ENCODE data around the gene ANGPTL7. TPM values are rescaled to one million over a fixed set of nuclear protein-coding genes. Genes with fewer than 3 reads are reported as not detected.

ANGPTL7 gene
- total RNA-seq, 4 donors from 2014 or later = 0.33 to 4.6 (median 0.38) TPM

DNA sequence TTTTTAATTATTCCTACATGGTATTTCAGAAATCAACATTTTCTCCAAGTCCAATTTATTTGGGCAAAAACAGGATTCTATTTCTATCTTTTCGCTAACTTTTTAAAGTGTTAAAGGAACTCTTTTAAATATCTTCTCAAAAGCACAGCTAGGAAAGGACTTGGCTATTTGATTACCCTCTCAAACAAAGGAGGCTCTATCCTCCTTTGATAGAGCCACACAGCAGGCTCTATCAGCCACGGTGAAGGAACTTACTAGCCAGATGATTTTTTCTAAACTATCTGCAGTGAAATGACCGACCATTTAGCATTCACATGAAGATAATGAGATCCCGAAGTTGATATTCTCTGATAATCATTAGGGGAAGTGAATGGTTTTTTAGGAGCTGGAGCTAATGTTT, 9.1 kb downstream of the ANGPTL7 start:
- peaks cover 42 to 61% of the 10 kb centered on the region in 2 donors for H3K36me3 ChIP-seq
- WGBS, 2 donors = 83 to 87% methylated on average over 4 of the region's 4 CpGs
- H3K27ac ChIP-seq = no peak overlapping the region
- TF ChIP-seq POLR2A (IDR thresholded peaks at IDR 0.05) = no peak
- TF ChIP-seq, protein P1, sequence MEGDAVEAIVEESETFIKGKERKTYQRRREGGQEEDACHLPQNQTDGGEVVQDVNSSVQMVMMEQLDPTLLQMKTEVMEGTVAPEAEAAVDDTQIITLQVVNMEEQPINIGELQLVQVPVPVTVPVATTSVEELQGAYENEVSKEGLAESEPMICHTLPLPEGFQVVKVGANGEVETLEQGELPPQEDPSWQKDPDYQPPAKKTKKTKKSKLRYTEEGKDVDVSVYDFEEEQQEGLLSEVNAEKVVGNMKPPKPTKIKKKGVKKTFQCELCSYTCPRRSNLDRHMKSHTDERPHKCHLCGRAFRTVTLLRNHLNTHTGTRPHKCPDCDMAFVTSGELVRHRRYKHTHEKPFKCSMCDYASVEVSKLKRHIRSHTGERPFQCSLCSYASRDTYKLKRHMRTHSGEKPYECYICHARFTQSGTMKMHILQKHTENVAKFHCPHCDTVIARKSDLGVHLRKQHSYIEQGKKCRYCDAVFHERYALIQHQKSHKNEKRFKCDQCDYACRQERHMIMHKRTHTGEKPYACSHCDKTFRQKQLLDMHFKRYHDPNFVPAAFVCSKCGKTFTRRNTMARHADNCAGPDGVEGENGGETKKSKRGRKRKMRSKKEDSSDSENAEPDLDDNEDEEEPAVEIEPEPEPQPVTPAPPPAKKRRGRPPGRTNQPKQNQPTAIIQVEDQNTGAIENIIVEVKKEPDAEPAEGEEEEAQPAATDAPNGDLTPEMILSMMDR (IDR thresholded peaks at IDR 0.05) = no peak
- H3K4me1 ChIP-seq = no peaks in the 10 kb centered on the region
- no peaks in the 10 kb centered on the region for H3K27me3 ChIP-seq
- no peak for DNase-seq
- H3K9me3 ChIP-seq = no peaks in the 10 kb centered on the region
- intact Hi-C loops (cut with DNase I) = no loop called here
- H3K4me3 ChIP-seq (replicated peaks in 1 of 3) = no peak overlapping the region

- Histone ChIP-seq H3K27ac (no peak overlapping the region), H3K36me3 (peaks cover 43 to 63% of the 10 kb centered on the region in 2 donors), H3K27me3 (no peaks in the 10 kb centered on the region), H3K9me3 (no peaks in the 10 kb centered on the region), H3K4me3 (replicated peaks in 1 of 3) (no peak overlapping the region), H3K4me1 (no peaks in the 10 kb centered on the region)
- intact Hi-C loops (cut with DNase I) = no loop called here
- WGBS, 2 donors = 90 to 94% methylated on average over 2 of the region's 2 CpGs
- DNase-seq = no peak
- TF ChIP-seq POLR2A (IDR thresholded peaks at IDR 0.05) = no peak
- TF ChIP-seq, protein P1 (IDR thresholded peaks at IDR 0.05) = no peak
Observed at GRCh38 chr1:11198851-11199594, 9.9 kb downstream of the ANGPTL7 start.

- DNase-seq = no peak
- no peak overlapping the region for H3K4me3 ChIP-seq (replicated peaks in 1 of 3)
- no peak overlapping the region for H3K27ac ChIP-seq
- peaks cover 49 to 57% of the 10 kb centered on the region in 2 donors for H3K36me3 ChIP-seq
- 92 to 95% methylated on average over 11 of the region's 11 CpGs for WGBS, 2 donors
- no peaks in the 10 kb centered on the region for H3K9me3 ChIP-seq
- no peaks in the 10 kb centered on the region for H3K27me3 ChIP-seq
- intact Hi-C loops (cut with DNase I) = no loop called here
- no peaks in the 10 kb centered on the region for H3K4me1 ChIP-seq
- TF ChIP-seq POLR2A (IDR thresholded peaks at IDR 0.05) = no peak
- TF ChIP-seq, protein P1 (IDR thresholded peaks at IDR 0.05) = no peak
Observed at GRCh38 chr1:11204396-11205190, 15.4 kb downstream of the ANGPTL7 start.

- Histone ChIP-seq H3K4me1 (no peaks in the 10 kb centered on the region), H3K27ac (no peak overlapping the region), H3K27me3 (no peaks in the 10 kb centered on the region), H3K36me3 (peaks cover 57 to 65% of the 10 kb centered on the region in 2 donors), H3K9me3 (no peaks in the 10 kb centered on the region), H3K4me3 (replicated peaks in 1 of 3) (no peak overlapping the region)
- peak; percentile 9 to 18 for DNase-seq
- intact Hi-C loops (cut with DNase I) = no loop called here
- 81 to 84% methylated on average over 6 of the region's 6 CpGs for WGBS, 2 donors
- no peak for TF ChIP-seq POLR2A (IDR thresholded peaks at IDR 0.05)
- TF ChIP-seq, protein P1 (IDR thresholded peaks at IDR 0.05) = no peak
Observed at GRCh38 chr1:11207898-11208611, 18.9 kb downstream of the ANGPTL7 start.
